Measurements from ENCODE around the gene GOT1.

Gene GOT1

DNA sequence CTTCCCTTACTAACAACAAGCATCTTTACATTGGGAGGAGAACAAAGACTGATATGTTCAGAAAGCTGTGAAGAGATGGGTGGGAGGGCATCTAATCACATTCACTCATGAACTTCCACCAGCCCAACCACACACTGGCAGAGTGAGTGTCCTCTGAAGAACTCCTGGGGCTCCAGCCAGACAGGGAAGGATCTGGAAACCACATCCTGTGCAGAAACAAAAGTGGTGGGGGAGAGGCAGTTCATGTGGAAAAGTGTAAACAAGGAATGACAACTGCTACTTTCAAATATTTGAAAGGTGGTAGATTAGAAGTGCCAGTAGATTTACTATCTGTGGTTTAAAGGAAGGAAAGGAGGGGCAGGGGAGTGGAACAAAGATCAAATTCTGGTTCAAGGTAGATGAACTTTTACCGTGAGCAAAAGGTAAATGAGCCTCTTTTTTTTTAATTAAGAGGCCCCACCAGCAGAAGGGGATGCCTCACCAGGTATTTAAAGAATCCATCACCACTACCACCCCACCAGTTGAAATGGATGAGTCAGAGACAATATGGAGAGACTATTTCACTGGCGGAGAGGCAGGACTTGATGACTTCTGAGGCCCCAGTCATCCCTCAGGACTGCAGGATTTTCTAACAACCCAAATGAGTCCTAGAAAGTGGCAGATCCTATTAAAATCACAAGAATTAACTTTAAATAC is 34.5 kb downstream of the GOT1 start:
- DNase-seq, result peak in 17 of 56 donors; percentile 5 to 59 (median 21)

DNA sequence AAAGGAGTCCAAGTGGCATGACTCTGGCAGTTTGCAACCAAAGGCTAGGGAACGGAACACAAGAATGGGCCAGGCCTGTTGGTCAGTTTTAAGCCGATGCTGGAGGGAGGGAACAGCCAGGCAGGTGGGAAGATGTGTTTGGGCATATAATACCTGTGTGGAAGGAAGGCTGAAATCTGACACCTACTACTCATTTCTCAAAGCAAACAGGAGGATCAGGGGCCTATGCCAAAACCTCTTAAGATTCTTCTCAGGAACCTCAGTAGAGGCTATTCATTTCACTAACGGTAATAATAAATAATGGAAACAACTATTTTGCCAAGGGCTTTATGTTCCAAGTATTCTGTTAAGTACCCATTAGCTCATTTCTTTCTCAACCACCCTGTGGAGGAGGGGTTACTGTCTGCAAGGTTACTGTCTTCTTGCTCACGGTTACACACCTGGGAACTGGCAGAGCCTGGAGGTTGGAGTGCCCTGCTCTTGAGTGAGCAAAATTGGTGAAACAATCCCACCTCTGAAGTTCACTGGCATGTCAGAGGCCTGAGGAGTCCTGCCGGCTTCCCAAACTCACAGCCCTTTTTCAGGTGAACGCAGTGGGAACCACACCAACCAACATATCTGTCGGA is 35.5 kb downstream of the GOT1 start:
- no peak for DNase-seq

DNA sequence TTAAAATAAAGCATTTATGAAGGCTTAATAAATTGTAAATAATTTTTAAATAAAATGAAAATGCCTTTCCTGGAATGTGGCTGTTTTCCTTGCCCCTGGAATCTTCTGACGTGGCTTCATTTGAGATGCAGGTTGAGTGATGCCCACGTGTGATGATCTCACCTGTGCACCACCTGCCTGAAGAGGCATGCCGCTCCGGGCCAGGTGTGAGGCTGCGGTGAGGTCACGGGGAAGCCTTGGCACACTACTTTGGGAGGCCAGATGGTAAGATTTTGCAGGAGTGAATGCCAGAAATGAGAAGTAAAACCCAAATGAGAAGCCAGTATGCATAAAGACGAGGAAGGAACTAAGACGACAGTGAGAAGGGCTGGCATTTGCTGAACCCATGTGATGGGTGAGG is 36.2 kb downstream of the GOT1 start:
- DNase-seq, result no peak

DNA sequence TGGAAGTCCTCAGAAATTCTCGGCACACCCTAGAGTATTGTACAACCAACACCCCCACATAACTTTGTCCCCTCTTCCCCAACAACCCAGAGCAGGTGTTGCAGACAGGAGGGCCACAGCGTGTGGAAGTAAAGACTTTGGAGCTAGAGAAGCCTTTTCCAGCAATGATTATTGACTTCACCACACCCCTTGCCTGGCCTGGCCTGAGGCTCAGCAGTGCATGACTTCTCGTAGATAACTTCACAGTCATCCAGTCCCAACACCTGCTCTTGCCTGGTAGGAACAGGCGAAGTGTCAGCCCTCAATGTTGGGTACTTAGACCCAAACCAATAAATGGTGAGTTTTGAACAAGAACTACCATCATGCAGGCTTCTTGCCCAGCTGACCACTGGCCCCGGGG is 36.7 kb downstream of the GOT1 start:
- no peak for DNase-seq

DNA sequence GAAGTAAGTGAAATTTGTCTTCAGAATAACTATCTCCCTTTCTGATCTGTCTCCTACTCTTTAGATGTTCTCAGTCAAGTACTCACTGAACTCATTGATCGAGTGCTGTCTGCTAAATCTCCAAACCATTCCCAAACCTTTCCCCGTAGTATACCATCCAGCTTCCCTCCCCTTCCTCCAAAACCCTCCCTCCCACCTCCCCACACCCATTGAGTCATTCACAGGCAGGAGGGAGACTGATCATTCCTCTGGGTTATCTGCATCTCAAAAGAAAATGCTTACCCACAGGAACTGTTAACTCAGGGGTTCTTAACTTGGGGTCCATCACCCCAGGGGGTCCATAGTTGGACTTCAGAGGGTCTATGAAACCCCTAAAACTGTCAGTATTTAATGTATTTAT is 37.4 kb downstream of the GOT1 start:
- DNase-seq, result no peak

DNA sequence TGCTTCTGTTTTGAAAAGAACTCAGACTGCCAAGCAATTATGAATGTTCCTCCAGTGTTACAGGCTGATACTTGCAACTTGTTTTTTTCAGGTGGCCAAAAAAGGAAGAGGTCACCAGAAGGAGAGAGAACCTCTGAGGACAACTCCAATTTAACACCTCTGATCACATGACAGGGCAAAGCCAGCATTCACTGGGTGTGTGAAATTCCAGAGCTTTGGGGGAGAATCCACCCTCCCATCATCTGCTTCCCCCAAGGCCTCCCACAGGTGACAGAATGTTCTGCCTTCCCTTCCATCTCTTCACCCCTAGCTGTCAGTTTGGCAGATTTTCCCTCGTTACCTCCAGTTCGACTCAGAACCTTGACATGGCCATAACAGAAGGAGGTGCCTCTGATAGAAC is 39.1 kb downstream of the GOT1 start:
- DNase-seq, result no peak

DNA sequence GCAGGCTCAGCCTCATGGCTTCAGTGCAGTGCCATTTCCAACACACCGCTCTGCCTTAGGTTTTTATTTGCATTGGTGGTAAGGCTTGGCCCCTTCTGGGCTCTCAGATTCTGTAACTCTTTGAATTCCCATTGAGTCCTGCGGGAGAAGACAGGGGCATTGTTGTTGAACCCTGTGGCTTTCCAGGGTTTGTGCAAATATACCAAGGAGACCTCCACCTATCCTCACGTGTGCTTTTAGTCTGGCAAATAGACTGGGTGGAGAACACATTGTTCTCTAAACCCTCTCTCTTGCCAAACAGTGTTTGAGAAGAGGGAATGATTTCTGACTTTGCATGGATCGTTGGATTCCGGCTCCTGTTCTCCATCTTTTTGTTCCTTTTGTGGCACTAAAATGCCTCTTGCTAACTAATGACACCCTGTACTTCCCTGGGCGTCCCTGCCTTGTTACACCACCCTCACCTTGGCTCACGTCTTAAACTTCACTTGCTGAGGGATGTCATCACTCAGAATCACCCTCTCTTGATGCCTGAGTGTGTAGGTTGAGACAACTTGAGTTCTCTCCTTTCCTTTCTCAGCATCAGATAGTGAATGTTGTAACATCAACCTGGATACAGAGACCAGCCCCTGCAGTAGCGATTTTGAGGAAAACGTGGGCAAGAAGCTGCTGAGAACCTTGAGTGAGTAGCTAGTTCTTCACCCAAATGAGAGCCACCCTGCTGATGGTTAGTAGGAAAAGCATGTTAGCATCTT is 40.5 kb downstream of the GOT1 start:
- DNase-seq, result no peak

DNA sequence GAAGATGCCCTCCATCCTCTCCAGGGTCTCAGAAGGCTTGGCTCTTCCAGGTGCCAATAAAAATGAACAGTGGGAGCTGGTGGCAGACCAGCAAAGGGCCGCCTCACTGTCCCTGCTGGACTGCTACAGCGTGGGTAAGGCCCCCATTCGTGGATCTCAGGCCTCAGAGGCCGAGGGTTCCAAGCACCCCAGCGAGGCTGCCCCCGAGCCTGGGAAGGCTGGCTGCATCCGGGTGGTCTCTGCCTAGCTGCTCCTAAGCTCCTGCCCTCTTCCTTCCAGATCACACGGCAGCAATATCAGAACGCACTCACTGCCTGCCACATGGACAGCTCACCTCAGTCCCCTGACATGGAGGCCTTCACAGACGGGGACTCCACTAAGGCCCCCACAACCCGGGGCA is 42.9 kb downstream of the GOT1 start:
- no peak for DNase-seq

DNA sequence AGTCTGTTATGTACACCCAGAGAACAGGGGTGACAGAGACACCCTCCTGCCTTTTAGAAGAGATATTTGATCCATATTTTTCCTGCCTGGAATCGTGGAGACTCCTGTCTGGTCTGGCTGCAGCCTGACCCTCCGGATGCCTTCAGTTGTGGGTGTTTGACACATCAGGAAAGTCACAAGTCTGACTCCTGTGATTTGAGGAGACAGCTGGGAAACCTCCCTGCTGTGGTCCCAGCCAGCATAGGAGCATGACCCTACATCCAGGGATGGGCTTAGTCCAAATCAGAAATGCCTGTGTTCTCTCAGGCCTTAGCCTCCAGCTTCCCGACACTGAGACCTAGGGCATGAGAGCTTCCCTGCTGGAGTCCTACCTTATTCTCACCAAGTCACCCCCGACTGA is 43.4 kb downstream of the GOT1 start:
- DNase-seq, result no peak

DNA sequence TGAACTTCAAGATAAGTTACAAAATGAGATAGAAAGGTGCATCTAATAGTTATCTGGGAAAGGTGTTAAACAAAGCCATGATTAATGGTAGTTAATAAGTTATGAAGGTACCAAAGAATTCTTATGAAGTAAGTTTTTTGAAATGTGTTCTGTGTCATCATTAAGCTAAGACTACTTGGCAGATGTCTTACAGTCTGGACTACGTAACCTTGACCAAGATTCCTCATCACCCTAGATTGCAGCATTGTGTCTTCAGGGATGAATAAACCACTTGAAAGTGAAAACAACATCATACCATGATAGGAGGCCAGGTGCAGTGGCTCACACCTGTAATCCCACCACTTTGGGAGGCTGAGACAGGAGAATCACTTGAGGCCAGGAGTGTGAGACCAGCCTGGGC is 48.2 kb downstream of the GOT1 start:
- no peak for DNase-seq

DNA sequence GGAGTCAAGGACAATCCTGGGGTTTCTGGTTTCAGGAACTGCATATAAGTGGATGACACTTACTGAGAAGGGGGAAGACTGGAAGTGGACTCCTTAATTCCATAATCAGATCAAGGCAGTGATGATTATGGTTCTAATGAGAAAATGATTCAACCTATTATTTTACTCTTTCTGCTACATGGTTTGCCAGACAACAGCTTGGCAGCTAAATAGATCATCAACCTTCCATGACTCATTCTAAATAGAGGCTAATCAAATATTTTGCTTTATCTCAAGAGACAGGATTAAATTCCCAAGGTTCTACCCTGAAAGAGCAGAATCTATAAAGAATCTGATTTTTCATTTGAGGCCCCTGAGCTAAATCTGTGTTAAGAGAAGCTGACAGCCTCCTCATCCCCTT is 55.0 kb downstream of the GOT1 start:
- no peak for DNase-seq

DNA sequence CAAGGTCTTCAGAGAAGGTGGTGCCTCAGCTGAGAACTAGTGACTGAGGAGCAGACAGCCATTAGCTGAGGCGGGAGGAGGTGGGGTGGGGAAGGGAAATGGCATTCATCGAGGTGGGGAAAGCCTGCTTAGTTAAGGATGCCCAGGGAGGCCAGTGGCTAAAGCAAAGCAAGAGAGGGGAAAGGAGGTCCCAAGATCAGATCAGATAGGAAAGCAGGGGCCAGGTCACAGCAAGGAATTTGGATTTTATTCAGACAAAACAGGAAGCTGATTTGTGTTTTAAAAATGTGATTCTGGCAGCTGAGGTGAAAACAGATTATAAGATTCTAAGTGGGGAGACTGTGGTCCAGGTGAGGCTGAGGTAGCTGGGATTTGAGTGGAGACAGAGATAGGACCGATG is 55.5 kb downstream of the GOT1 start:
- DNase-seq, result no peak

DNA sequence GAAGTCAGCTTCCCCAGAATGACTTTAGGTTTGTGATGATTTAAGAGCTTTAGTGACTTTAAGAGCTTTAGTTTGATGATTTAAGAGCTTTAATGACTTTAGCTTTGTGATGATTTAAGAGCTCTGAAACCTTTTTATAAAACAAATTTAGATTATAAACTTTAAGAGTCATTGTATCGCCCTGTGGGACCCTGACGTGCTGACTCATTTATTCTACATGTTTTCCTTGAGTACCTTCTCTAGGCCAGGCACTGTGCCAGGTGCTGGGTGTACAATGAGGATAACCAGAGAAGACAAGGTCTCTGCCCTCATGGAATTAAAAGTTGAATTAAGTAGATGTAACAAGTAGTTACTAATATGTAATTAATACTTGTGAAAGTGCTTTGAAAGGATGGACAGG is 55.9 kb downstream of the GOT1 start:
- DNase-seq, result no peak

DNA sequence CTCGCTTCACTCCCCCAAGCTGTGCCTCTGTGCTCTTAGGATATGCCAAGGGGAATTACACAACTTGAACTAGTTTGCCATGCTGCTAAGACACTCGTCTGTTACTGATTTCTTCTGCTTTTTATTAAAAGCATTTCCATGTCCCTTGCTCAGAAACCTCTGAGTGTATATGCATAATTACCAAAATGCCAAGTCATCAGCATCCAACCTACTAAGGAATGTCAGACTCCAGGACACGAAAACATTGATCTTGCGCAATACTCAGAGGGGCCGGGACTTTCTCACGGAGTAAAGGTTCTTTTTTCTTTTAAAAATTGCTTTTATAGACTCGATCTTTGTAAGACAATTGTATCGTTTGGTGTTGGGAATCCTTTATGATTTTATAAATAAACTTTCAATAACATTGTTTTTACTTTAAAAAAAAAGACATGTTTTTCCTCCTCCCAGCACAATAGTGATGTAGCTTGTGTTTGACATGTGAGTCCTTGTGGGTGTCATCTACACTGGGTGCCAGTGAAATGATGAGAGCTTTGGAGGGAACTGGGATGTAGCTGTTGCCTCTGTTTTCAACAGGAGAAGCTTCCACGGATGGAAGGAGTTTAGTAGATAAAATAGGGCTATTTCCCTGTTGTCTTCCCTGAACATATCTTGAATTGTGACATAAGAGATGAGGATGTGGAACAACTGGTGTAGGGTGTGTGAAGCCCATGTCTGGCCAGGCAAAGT is 57.7 kb downstream of the GOT1 start:
- DNase-seq, result no peak

DNA sequence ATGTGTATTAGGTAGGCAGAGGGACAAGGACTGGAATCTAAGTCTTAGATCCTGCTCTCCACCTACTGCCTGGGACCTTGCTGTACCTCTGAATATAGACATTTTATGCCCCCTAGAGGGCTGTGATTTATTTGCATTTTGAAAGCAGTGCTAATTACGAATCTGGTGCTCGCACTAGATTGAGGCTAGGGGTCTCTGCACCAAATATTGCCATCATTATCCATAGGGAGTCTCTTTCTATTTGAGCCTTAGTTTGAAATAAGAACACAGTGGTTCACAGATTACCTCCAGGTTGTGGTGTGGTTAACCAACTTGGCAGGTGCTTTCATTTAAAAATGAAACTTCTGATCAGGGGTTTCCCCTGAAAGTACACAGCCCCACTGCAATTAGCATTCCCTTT is 59.4 kb downstream of the GOT1 start:
- DNase-seq, result no peak

DNA sequence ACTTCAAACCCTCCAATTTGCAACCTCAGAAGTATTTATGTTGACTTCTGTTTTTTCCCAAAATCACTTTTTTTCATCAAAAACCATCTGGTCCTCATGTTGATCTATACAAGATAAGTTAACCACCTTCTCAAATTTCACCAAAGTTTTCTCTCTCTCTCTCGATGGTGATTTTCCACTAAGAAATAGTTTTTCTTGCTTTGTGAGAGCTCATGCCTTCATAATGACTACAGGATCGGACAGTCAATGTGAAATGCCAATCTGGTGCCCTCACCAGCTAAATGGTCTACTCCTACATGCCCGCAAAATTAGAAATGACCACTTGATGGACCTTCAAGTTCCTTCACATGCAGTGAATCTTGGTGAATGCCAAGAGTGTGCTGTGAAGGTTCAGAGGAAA is 60.9 kb downstream of the GOT1 start:
- no peak for DNase-seq

DNA sequence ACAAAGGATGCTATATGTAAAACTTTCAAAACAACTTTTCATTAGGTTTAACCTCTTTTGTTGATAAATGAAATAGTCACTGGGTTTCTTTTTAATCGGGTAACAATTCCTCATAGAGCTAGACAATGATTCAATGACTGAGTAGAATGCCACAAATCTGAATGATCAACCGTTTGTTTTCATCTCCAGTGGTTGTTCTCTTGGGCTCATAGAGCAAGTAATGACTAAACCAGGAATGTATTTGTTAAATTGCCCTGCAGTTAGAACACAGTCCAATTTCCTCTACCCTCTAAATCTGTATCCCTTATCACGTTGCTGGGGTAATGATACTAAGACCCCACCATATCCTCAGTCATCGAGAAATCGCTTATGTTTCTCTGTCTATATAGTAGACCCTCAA is 61.3 kb downstream of the GOT1 start:
- DNase-seq, result no peak

DNA sequence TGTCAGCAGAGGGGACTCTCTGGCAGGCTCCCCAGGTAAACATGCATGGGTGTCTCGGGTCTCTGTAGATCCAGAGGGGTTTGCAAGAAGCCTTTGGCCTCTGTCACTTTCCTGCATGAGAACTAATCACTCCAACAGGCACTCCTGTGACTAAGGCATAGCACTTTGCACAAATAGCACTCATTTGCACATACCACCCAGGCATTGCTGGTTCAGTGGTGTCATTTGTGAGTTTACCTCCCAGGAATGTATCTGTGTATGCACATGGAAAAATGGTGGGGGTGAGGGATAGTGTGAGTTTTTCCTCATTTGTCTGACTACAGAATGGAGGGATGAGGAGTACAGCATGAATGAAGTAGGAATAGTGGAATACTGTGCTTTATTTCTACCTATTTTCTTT is 61.8 kb downstream of the GOT1 start:
- no peak for DNase-seq

DNA sequence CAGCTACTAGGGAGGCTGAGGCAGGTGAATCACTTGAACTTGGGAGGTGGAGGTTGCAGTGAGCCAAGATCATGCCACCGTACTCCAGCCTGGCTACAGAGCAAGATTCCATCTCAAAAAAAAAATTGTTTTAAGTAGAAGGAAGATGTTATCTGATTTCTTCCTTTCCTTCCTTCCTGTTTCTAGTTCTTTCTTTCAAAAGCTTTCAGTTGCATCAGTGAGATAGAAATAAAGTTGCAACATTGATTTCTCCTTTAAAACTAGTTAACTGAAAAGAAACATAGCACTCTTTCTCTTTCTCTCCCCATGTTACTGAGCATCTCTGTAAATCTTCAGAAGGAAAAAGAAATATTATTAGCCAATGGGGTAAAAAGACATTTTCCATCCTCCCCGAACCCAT is 63.8 kb downstream of the GOT1 start:
- no peak for DNase-seq

DNA sequence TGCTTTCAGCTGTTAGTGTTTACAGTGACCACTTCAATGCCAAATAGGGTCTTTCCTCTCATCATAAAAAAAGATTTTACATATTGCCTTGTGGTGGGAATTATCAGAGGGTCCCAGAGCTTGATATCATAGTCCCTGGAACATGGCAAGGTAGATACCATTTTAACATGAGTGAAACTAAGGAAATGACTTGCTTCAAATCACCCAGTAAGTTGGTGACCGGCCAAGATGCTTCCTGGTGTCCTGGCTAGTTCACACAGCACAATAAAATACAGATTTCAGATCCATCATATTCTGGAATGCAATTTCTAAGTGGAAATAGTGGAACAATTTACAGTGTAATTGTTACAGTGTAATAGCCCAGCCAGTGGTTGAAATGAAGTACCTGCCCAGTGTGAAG is 64.7 kb downstream of the GOT1 start:
- DNase-seq, result no peak

DNA sequence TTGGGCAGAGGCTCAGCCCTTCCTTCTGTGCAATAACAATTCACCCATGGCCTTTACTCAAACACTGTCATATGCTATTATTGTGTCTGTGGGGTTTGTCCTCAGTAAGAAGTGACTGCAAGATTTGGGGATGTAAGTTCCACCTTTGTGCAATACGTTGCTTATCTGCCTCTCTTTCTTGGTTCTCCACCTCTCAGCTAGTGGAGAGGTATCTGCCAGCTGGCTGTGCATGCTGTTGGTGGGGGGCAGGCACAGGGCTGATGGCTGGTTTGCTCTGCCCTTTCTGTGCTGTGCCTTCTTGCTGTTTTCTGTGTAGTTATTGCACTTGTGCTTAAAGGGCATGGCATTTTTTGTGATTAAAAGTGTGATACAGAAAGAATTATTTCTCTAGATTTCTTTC is 65.1 kb downstream of the GOT1 start:
- DNase-seq, result no peak

DNA sequence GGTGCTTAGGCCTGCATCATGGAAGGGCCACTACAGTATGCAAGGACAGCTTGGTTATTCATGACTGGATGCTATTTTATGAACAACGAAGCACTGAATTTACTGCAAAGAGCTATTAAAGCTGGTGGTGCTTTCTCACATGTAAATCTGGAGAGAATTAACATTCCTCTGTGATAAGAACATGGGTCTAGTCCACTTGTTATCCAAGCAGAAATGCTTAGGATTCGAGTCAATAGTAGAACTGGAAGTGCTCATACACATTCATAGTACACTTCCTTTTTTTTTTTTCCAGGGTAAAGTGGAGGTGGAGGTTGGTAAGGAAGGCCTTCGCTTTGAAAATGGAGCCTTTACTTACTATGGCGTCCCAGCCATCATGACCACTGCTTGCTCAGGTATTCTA is 66.3 kb downstream of the GOT1 start:
- no peak for DNase-seq

All from amygdala (tissue), 56 donors.